ENCODE data around the gene BMP10.

Gene BMP10

DNA sequence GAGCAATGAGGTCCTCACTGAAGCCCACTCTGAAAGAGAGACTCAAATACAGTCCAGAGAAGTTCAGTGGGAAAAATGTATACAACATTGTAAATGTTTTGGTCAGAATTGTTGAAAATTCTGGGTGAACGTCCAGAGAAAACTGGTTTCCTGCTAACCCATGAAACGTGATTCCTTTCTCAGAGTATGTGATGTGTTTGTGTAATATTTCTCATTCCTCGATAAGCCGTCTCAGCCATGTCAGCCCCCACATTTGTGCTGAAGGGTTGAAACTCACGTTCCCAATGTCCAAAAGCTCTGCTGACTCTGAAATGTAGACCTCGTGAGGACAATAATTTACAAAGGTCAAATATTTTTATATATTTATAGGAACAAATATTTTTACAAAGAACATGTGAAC, 51.6 kb downstream of the BMP10 start:
- DNase-seq (ENCODE audit: low read depth in 2 of 2): no peak

DNA sequence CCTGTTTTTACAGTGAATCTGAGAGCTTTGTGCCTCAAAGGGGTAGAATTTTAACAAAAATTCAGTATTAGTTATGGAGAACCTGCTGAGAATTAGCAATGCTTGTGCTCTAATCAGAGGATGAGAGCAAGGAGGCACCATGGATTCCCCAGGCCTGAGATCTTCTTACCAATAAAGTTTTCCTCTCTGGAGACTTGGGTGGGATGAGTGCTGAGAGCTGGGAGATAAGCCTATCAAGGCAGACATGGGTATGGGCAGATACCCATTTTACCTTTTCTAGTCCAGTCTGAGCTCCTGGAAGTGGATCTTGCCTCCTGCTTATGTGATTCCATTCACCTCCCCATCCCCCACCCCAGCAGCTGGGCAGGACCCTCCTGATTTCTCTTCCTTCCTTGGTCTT, 53.9 kb downstream of the BMP10 start:
- DNase-seq (ENCODE audit: low read depth in 2 of 2): no peak

All from activated CD8-positive, alpha-beta memory T cell treated with anti-CD3 and anti-CD28 coated beads for 4 hours (primary cell).